ENCODE measurements around the gene BEND6. TPM values are rescaled to one million over a fixed set of nuclear protein-coding genes. Genes with fewer than 3 reads are reported as not detected.

BEND6 gene
- total and polyA plus RNA-seq, 3 donors from 2014 or later: 0.87 to 1.4 (median 1.0) TPM

DNA sequence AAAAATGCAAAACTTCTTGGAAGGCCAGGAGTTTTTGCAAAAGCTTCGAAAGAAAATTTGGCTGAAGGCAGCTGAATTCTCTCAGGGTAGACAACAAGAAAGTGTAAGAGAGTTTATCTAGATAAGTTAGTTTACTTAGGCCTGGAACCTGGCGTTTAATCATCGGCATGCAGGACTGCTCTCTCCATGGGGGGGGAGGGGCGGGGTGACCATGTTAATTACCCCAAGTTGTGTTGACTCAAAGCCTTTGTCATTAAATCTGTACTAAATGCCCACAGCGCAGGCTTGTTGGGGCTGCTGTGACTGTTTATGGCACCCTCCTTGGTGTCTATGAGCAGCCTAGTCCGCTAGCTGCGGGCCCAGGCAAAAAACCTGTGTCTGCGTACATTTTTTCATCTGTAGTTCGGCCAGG, 115.0 kb downstream of the BEND6 start:
- H3K4me3 ChIP-seq: no peak overlapping the region
- intact Hi-C loops (cut with DNase I; ENCODE audit: low total_unique reads): no loop called here
- TF ChIP-seq, protein P1, sequence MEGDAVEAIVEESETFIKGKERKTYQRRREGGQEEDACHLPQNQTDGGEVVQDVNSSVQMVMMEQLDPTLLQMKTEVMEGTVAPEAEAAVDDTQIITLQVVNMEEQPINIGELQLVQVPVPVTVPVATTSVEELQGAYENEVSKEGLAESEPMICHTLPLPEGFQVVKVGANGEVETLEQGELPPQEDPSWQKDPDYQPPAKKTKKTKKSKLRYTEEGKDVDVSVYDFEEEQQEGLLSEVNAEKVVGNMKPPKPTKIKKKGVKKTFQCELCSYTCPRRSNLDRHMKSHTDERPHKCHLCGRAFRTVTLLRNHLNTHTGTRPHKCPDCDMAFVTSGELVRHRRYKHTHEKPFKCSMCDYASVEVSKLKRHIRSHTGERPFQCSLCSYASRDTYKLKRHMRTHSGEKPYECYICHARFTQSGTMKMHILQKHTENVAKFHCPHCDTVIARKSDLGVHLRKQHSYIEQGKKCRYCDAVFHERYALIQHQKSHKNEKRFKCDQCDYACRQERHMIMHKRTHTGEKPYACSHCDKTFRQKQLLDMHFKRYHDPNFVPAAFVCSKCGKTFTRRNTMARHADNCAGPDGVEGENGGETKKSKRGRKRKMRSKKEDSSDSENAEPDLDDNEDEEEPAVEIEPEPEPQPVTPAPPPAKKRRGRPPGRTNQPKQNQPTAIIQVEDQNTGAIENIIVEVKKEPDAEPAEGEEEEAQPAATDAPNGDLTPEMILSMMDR (IDR thresholded peaks at IDR 0.05): no peak
- TF ChIP-seq POLR2A (IDR thresholded peaks at IDR 0.05): no peak
- H3K27ac ChIP-seq: no peak overlapping the region
- WGBS, 2 donors: 81 to 86% methylated on average over 8 to 9 of the region's 9 CpGs
- no peak for DNase-seq
- no peaks in the 10 kb centered on the region for H3K4me1 ChIP-seq
- no peaks in the 10 kb centered on the region for H3K9me3 ChIP-seq
- no peaks in the 10 kb centered on the region for H3K27me3 ChIP-seq
- no peaks in the 10 kb centered on the region for H3K36me3 ChIP-seq (ENCODE audit: low read depth, missing control alignments)

DNA sequence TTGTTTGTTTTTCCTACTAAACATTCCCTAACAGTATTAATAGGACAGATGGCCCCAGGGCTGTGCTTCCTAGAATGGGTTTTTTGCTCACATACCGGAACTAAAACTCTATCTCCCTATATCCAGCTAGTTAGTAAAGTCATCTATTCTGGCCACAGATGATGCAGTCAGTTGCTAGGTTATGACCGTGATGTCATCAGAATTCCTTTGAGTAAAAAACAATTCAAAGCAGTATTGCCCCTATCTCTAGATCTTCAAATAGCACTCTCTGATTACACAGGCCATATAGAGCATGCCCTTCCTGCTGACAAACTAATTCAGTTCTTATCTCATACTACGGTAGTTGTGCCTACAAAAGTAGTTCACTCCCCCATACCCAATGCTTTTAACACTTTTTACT, 117.2 kb downstream of the BEND6 start:
- intact Hi-C loops (cut with DNase I; ENCODE audit: low total_unique reads): no loop called here
- 85 to 87% methylated on average over 3 of the region's 3 CpGs for WGBS, 2 donors
- Histone ChIP-seq H3K36me3 (ENCODE audit: low read depth, missing control alignments) (no peaks in the 10 kb centered on the region), H3K27me3 (no peaks in the 10 kb centered on the region), H3K4me1 (no peaks in the 10 kb centered on the region), H3K4me3 (no peak overlapping the region), H3K27ac (no peak overlapping the region), H3K9me3 (no peaks in the 10 kb centered on the region)
- no peak for TF ChIP-seq POLR2A (IDR thresholded peaks at IDR 0.05)
- TF ChIP-seq, protein P1 (IDR thresholded peaks at IDR 0.05): no peak
- DNase-seq: no peak

DNA sequence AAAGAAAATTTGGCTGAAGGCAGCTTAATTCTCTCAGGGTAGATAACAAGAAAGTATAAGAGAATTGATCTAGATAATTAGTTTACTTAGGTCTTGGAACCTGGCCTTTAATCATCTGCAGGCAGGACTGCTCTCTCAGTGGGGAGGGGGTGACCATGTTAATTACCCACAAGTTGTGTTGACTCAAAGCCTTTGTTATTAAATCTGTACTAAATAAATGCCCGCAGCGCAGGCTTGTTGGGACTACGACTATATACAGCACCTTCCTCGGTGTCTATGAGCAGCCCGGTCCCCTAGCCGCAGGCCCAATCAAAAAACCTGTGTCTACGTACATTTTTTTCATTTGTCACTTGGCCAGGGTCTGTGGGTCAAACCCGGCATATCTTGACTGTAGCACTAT, 119.5 kb downstream of the BEND6 start:
- TF ChIP-seq, protein P1 (IDR thresholded peaks at IDR 0.05): no peak
- no peak for TF ChIP-seq POLR2A (IDR thresholded peaks at IDR 0.05)
- Histone ChIP-seq H3K4me3 (no peak overlapping the region), H3K27ac (no peak overlapping the region), H3K4me1 (no peaks in the 10 kb centered on the region), H3K36me3 (ENCODE audit: low read depth, missing control alignments) (no peaks in the 10 kb centered on the region), H3K9me3 (no peaks in the 10 kb centered on the region), H3K27me3 (no peaks in the 10 kb centered on the region)
- DNase-seq: no peak
- 89 to 96% methylated on average over 8 of the region's 8 CpGs for WGBS, 2 donors
- intact Hi-C loops (cut with DNase I; ENCODE audit: low total_unique reads): no loop called here

DNA sequence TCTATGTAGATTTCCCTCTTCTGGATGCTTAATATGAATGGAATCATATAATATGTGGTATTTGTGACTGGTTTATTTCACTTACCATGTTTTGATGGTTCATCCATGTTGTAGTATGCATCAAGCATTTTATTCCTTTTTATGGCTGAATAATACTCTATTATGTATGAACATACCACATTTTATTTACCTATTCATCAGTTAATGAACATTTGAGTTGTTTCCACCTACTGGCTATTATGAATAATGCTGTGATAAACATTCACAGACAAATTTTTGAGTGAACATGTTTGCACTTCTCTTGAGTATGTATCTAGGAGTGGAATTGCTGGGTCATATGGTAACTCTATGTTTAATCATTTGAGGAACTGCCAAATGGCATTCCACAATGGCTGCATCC, 120.2 kb downstream of the BEND6 start:
- Histone ChIP-seq H3K36me3 (ENCODE audit: low read depth, missing control alignments) (no peaks in the 10 kb centered on the region), H3K27me3 (no peaks in the 10 kb centered on the region), H3K4me3 (no peak overlapping the region), H3K27ac (no peak overlapping the region), H3K4me1 (no peaks in the 10 kb centered on the region), H3K9me3 (no peaks in the 10 kb centered on the region)
- no peak for TF ChIP-seq POLR2A (IDR thresholded peaks at IDR 0.05)
- TF ChIP-seq, protein P1 (IDR thresholded peaks at IDR 0.05): no peak
- intact Hi-C loops (cut with DNase I; ENCODE audit: low total_unique reads): no loop called here
- DNase-seq: no peak

Small RNA genes within 50 kb of the gene (small RNA-seq; reads per million reads assigned to genes)
- gene FTH1P15 (0 reads per million in 2 donors), gene RNU6-626P (0 reads per million in 2 donors)

Other genes starting within 250 kb of the BEND6 start
- 10 to 100 TPM; 11.0 to 12.7 TPM for gene KIAA1586, start 91.6 kb downstream of the BEND6 start, total RNA-seq
- gene KIAA1586, start 91.6 kb downstream of the BEND6 start, polyA plus RNA-seq (ENCODE audit: insufficient read depth, low read depth, low replicate concordance): 6.7 TPM
- 100 to 1,000 TPM in 1 of 2 donors, 10 to 100 TPM in 1; 70.1 to 106 TPM for gene ZNF451, start 135.1 kb downstream of the BEND6 start, total RNA-seq
- gene ZNF451, start 135.1 kb downstream of the BEND6 start, polyA plus RNA-seq (ENCODE audit: insufficient read depth, low read depth, low replicate concordance): 68.1 TPM
- gene BAG2, start 217.2 kb downstream of the BEND6 start, total RNA-seq: 1 to 10 TPM; 5.3 to 6.1 TPM
- 12.6 TPM for gene BAG2, start 217.2 kb downstream of the BEND6 start, polyA plus RNA-seq (ENCODE audit: insufficient read depth, low read depth, low replicate concordance)

Measured in testis (tissue), 3 donors.